ENCODE measurements around the gene HAO2. TPM values are rescaled to one million over a fixed set of nuclear protein-coding genes. Genes with fewer than 3 reads are reported as not detected.

Gene HAO2
- total RNA-seq, 1 donor from 2014 or later: not detected

DNA sequence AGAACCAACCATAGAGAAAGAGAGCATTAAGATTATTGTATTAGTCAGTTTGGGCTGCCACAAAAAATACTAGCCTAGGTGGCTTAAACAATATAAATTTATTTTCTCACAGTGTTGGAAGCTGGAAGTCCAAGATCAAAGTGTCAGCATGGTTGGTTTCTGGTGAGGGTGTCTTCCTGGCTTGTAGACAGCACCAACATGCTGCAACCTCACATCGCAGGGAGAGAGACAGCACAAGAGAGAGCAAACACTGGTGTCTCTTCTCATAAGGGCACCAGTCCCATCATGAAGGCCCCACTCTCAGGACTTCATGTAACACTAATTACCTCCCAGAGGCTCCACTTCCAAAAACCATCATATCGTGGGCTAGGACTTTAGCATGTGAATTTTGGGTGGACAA lies 30.6 kb upstream of the HAO2 start:
- Histone ChIP-seq H3K4me3 (no peak overlapping the region), H3K36me3 (no peaks in the 10 kb centered on the region), H3K4me1 (no peaks in the 10 kb centered on the region), H3K9me3 (no peaks in the 10 kb centered on the region), H3K27ac (no peak overlapping the region), H3K27me3 (ENCODE audit: low read depth) (no peaks in the 10 kb centered on the region)
- intact Hi-C loops (cut with DNase I): no loop called here
- TF ChIP-seq, protein P1, sequence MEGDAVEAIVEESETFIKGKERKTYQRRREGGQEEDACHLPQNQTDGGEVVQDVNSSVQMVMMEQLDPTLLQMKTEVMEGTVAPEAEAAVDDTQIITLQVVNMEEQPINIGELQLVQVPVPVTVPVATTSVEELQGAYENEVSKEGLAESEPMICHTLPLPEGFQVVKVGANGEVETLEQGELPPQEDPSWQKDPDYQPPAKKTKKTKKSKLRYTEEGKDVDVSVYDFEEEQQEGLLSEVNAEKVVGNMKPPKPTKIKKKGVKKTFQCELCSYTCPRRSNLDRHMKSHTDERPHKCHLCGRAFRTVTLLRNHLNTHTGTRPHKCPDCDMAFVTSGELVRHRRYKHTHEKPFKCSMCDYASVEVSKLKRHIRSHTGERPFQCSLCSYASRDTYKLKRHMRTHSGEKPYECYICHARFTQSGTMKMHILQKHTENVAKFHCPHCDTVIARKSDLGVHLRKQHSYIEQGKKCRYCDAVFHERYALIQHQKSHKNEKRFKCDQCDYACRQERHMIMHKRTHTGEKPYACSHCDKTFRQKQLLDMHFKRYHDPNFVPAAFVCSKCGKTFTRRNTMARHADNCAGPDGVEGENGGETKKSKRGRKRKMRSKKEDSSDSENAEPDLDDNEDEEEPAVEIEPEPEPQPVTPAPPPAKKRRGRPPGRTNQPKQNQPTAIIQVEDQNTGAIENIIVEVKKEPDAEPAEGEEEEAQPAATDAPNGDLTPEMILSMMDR (IDR thresholded peaks at IDR 0.05): no peak
- DNase-seq (no peak), ATAC-seq (no peak)

DNA sequence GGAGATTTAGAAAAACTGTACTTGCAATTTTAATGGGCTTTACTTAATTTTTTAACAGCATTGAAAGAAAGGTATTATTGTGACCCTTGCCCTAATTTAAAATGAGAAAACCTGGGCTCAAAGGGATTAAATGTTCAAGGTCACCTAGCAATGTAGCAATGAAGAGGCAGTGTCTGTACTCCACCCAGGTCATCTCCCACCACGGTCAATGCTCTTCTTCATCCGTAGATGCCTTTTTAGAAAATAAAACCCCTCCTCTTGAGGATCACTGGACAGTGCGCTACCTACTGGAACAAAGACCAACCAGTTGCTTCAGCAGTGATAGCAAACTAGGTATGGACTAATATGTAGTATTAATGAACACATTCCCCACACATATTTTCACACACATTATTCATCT lies 29.8 kb upstream of the HAO2 start:
- no peaks in the 10 kb centered on the region for H3K36me3 ChIP-seq
- intact Hi-C loops (cut with DNase I): no loop called here
- no peak for ATAC-seq
- H3K27me3 ChIP-seq (ENCODE audit: low read depth): no peaks in the 10 kb centered on the region
- no peaks in the 10 kb centered on the region for H3K4me1 ChIP-seq
- TF ChIP-seq, protein P1 (IDR thresholded peaks at IDR 0.05): no peak
- DNase-seq: no peak
- H3K9me3 ChIP-seq: no peaks in the 10 kb centered on the region
- no peak overlapping the region for H3K27ac ChIP-seq
- no peak overlapping the region for H3K4me3 ChIP-seq

DNA sequence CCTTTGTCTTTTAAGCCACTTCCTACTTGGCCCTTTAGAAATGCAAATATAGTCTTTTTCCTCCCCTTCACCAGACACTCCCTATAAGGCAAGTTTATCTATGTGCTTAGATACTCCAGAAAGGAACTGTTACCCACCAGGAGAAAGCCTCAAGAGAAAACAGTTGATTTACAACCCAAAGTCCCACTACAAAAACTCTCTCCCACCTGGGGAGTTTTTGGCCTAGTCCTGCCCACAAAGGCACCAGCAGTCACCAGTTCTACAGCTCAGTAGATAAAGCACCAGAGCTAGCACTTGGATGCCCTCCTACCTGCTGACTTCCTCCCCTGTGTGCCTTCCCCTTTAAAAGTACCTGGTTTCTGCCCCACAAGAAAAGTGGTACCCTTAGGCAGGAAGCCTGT lies 27.7 kb upstream of the HAO2 start:
- TF ChIP-seq, protein P1 (IDR thresholded peaks at IDR 0.05): no peak
- no peak overlapping the region for H3K27ac ChIP-seq
- H3K9me3 ChIP-seq: no peaks in the 10 kb centered on the region
- no peak overlapping the region for H3K4me3 ChIP-seq
- ATAC-seq (no peak), DNase-seq (no peak)
- intact Hi-C loops (cut with DNase I): no loop called here
- H3K36me3 ChIP-seq: no peaks in the 10 kb centered on the region
- no peaks in the 10 kb centered on the region for H3K27me3 ChIP-seq (ENCODE audit: low read depth)
- no peaks in the 10 kb centered on the region for H3K4me1 ChIP-seq

DNA sequence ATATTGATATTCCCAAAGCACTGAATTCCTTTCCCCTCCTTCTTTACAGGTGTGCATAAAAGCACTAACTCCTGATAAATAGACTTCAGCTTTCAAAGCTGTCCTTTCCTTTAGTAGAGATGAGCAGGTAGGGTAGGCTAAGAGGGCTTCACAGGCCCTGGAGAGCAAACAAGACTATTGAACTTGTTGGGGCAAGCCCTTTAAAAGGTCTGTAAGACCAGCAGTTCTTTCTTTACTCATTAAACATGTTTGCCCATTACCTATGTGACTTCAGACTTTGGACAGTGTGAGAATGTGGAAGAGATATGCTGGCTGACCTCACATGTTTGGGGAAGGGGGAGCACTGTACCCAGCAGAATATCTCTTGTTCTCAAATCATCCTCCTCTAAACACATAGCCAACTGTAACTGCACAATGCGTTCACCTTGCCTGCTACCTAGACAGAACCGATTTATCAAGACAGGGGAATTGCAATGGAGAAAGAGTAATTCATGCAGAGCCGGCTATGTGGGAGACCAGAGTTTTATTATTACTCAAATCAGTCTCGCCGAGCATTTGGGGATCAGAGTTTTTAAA lies 27.1 kb upstream of the HAO2 start:
- Histone ChIP-seq H3K36me3 (no peaks in the 10 kb centered on the region), H3K27ac (no peak overlapping the region), H3K4me1 (no peaks in the 10 kb centered on the region), H3K9me3 (no peaks in the 10 kb centered on the region), H3K4me3 (no peak overlapping the region), H3K27me3 (ENCODE audit: low read depth) (no peaks in the 10 kb centered on the region)
- TF ChIP-seq, protein P1 (IDR thresholded peaks at IDR 0.05): no peak
- DNase-seq: no peak
- intact Hi-C loops (cut with DNase I): no loop called here
- ATAC-seq: no peak

DNA sequence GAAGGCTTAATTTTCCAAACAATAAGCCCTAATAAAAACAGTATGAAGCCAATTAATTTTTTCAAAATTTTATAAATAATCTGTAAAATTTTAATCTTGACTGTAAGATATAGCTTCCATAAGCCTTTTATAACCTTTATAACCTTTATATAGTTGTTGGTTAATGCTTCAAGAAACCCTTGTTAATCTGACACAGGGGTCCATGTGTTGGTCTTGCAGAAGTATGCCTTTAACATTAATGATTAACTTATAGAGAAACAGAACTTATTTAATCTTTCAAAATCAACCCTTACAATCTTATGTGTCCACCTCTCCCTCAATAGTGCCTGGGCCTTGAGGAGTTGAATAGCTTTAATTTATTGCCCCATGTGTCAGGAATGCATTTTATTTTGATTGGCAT lies 23.2 kb upstream of the HAO2 start:
- DNase-seq (no peak), ATAC-seq (no peak)
- Histone ChIP-seq H3K27me3 (ENCODE audit: low read depth) (no peaks in the 10 kb centered on the region), H3K9me3 (no peaks in the 10 kb centered on the region), H3K27ac (no peak overlapping the region), H3K4me3 (no peak overlapping the region), H3K4me1 (no peaks in the 10 kb centered on the region), H3K36me3 (no peaks in the 10 kb centered on the region)
- intact Hi-C loops (cut with DNase I): no loop called here
- TF ChIP-seq, protein P1 (IDR thresholded peaks at IDR 0.05): no peak

DNA sequence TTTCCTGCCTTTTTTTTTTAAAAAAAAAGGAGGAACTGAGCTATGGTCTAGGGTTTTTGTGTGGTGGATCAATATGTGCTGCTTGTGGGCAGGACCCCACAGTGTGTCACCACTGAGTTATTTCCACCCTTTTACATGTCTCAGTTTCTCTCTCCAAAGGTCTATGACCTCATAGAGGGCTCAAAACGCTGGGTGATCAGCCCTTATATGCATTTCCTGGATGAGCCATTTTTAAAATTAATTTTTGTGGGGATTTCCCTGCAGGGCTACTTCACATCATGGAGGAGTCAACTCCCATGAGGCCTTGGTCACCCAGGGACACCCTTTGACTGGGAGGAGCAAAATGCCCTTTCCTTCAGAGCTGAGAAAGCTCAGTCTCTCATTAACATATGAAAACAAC lies 20.7 kb upstream of the HAO2 start:
- no peak for DNase-seq
- Histone ChIP-seq H3K9me3 (no peaks in the 10 kb centered on the region), H3K36me3 (no peaks in the 10 kb centered on the region), H3K4me1 (no peaks in the 10 kb centered on the region), H3K27ac (no peak overlapping the region), H3K4me3 (no peak overlapping the region), H3K27me3 (ENCODE audit: low read depth) (no peaks in the 10 kb centered on the region)
- no peak for ATAC-seq
- intact Hi-C loops (cut with DNase I): no loop called here
- TF ChIP-seq, protein P1 (IDR thresholded peaks at IDR 0.05): no peak
